AG10803 (cell line): ENCODE measurements around the gene VAV2.

Source experiments
- DNase-seq: peaks from one replicate; pipeline ENCODE4 v3.0.0; 2010; ENCODE audit warnings: low read depth
- H3K4me3 ChIP-seq: 2 replicates; pipeline ENCODE4 v1.5.1; 2011; ENCODE audit warnings: mild to moderate bottlenecking, low read length, control low read depth
- CTCF ChIP-seq: conservative IDR thresholded peaks from 2 replicates; pipeline ENCODE4 v1.5.1; 2011; ENCODE audit warnings: mild to moderate bottlenecking, low read length, control low read depth, inconsistent platforms

VAV2 gene

DNA sequence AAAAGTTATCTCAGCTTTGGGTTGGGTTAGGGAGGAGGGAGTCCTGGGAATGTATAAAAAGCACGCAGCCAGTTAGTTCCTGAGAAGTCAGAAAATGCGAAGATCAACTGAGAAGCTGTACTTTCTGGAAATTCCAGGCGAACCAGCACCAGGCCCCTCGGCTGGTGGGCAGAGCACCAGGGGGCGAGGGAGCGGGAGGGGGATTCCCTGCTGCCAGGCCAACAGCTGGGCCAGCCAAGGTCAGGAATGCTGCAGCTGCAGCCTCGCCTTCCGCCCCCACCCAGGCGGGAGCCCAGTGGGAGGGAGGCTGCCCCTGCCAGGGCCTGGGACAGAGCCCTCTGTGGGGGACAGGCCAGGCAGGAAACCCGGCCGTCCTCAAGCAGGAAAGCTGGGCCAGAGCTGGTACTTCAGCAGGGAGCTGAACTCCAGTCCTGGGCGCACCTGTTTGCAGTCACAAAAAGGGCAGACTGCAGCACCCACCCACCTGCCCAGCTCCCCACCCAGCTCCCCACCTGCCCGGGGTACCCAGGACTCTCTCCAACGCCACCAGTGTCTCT lies 35.5 kb downstream of the VAV2 start:
- DNase-seq: peak; percentile 36
- no peak overlapping the region for H3K4me3 ChIP-seq
- no peak for TF ChIP-seq CTCF

GRCh38 chr9:133955821-133956411 lies 36.2 kb downstream of the VAV2 start:
- peak; percentile 22 for DNase-seq
- 0 out of 2 replicates have a peak, but pooled peaks have one; percentile 7 for TF ChIP-seq CTCF
- H3K4me3 ChIP-seq: peak overlapping the region; percentile 26

- H3K4me3 ChIP-seq: no peak overlapping the region
- TF ChIP-seq CTCF: no peak
- no peak for DNase-seq
Observed at GRCh38 chr9:133954862-133955529, 37.1 kb downstream of the VAV2 start.

- no peak overlapping the region for H3K4me3 ChIP-seq
- TF ChIP-seq CTCF: no peak
- DNase-seq: no peak
Observed at GRCh38 chr9:133953976-133954709, 38.0 kb downstream of the VAV2 start.

- H3K4me3 ChIP-seq: no peak overlapping the region
- no peak for TF ChIP-seq CTCF
- DNase-seq: no peak
Observed at GRCh38 chr9:133953621-133953975, 38.5 kb downstream of the VAV2 start.

- no peak for TF ChIP-seq CTCF
- H3K4me3 ChIP-seq: no peak overlapping the region
- DNase-seq: no peak
Observed at GRCh38 chr9:133952598-133953550, 39.2 kb downstream of the VAV2 start.
